Dedifferentiated amniotic fluid mesenchymal stem cell (primary cell): ENCODE results near the gene BMPR1B.

Experiments
- DNase-seq: peaks from one replicate; pipeline ENCODE4 v3.0.0-alpha.2; 2016; ENCODE audit errors: extremely low spot score

BMPR1B gene

DNA sequence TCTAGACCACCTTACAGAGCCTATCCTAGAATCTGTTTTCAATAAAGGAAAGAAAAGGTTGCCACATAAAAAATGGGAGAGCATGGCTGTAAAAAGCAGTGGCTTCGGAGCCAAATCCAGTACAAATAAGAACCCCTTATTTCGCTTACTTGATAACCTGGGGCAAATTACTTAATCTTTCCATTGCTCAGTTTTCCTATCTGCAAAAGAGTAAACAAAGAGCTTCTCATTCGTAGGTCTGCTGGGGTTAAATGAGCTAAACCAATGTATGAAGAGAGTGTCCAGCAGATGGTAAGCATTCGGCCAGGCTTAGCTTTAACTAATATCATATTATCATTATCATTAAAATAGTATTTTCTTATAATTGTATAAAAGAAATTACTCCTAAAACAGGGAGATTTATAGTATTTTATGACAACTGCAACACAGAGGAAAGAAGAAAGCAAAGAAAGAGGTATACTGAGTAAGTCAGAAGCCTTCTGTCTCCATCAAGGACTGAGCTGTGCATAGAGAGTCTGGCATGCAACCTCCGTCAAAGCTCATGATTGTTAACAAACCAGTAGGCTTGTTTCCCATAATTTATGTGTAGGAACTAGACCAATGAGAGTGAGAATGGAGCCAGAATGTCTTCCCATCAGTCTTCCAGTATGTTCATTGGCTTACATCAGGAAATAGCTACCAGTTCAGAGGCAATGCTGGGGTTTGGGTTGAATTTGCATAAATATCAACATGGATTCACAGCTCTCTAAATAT lies 426.1 kb downstream of the BMPR1B start:
- DNase-seq = no peak

GRCh38 chr4:95186666-95187065 lies 428.9 kb downstream of the BMPR1B start:
- DNase-seq = no peak

GRCh38 chr4:95188701-95189370 lies 431.1 kb downstream of the BMPR1B start:
- no peak for DNase-seq

GRCh38 chr4:95190751-95191436 lies 433.1 kb downstream of the BMPR1B start:
- DNase-seq = no peak

- no peak for DNase-seq
These were observed 433.8 kb downstream of the BMPR1B start for GRCh38 chr4:95191537-95191936.

DNA sequence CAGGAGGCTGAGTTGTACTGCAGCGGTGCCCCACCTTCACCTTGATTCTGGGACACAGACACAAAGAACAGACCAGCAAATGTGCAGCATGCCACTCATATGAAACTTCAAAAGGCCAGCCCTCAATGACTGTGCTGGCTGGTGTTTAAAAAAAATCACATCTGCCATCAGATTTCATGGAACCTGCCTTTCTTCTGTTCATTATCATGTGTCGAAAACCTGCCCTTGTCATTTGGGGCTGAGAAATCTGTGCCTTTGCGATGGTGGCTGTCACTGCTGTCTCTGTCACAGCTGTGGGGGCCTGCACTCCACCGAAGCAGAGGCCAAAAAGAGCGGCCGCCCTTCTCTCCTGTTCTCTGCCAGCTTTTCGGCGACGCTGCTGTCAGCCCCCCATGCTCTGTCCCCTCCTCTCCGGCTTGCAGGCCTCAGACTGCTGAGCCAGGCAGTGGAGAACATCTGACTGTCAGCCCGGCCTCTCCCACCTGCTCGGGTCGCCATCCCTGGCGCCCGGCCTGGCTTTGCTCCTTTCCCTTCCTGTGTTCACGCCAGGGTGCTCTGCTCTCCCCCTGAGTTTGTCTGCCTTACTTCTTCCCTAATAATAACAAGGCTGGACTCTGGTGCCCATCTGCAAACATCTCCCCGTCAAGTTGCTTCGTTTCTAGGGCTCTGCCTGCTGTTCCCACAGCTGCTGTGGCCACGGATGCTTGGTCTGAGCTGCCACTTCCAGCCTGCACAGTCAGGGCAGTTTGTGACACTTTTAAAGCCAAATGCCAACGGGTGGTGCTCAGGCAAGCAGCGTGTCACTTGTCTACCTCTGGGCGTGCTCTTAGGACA lies 435.9 kb downstream of the BMPR1B start:
- DNase-seq = no peak

GRCh38 chr4:95197353-95197752 lies 439.6 kb downstream of the BMPR1B start:
- DNase-seq = no peak

DNA sequence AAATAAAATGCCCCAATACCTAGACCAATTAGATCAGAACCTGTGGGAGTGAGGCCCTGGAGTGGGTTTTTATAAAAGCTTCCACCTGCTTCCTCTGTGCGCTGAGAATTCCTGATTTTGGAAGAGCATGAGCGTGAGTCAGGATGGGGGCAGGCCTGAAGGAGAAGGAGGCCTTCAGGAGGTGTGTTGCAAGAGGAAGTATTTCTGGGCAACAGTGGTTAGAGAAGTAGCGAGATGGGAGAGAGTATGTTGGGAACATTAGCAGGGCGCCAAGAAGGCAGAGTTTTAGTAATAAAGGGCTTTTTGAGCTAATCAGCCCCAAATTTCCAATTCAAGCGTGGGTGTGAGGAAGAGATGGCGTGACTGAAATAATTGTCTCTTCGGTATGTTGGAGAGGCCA lies 441.2 kb downstream of the BMPR1B start:
- DNase-seq = no peak

- no peak for DNase-seq
These were observed 446.6 kb downstream of the BMPR1B start for GRCh38 chr4:95204267-95204844.

DNA sequence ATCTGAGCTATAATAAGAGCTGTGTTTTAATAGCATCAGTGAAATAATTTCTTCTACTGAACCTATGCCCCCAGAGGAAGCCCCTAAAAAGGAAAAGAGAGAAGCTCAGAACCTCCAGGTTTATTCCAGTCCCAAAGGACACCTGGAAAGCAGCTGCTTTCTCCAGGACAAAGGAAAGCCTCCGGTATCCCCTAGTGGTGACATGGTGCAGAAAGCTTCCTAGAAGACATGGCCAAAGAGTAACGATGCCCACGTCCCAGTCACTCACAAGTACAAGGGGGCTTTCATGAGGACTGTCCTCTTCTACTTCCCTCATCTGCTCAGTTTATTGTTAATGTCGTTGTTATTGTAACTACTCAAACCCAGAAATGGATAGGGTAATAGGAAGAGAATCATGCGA lies 447.1 kb downstream of the BMPR1B start:
- no peak for DNase-seq
